Panc1 (cell line): Measurements from ENCODE around the gene RPP14.

Experiments used
- CTCF ChIP-seq: fragments of 450-650 bp; IDR thresholded peaks from 2 replicates; pipeline ENCODE4 v1.5.1; 2017; ENCODE audit warnings: mild to moderate bottlenecking
- POLR2AphosphoS5 ChIP-seq: IDR thresholded peaks from 2 replicates; pipeline ENCODE4 v1.6.1; 2012; ENCODE audit warnings: mild to moderate bottlenecking, low read depth, low read length, moderate library complexity

GRCh38 chr3:58307639-58308215 is 1.7 kb downstream of the RPP14 start:
- TF ChIP-seq CTCF (peak; percentile 75), POLR2AphosphoS5 (no peak)
